Keratinocyte (primary cell): ENCODE measurements around the gene DGKI. TPM values are rescaled to one million over a fixed set of nuclear protein-coding genes. Genes with fewer than 3 reads are reported as not detected.

Experiments
- DNase-seq: peaks from one replicate; pipeline ENCODE4 v3.0.0-alpha.2; 2011; ENCODE audit warnings: low read depth, missing footprints, low spot score
- FAIRE-seq: peaks from 2 replicates; lab custom pipeline; 2011; peaks lifted over from hg19 to GRCh38; lab: Jason Lieb, UNC
- H2AFZ ChIP-seq: 2 replicates; pipeline ENCODE4 v1.6.0; 2012; ENCODE audit warnings: low read length, control low read depth, inconsistent platforms; ENCODE audit not compliant: control insufficient read depth
- H3K27ac ChIP-seq: 2 replicates; pipeline ENCODE4 v1.5.1; 2011; ENCODE audit warnings: low read length; ENCODE audit not compliant: control insufficient read depth, insufficient read depth
- H3K27me3 ChIP-seq: 3 replicates; pipeline ENCODE4 v1.6.0; 2011; ENCODE audit warnings: low read length; ENCODE audit not compliant: control insufficient read depth, insufficient read depth; ENCODE audit errors: extremely low read depth
- H3K36me3 ChIP-seq, 2 experiments: 2 replicates in 1 of 2; 3 replicates in 1 of 2; pipeline ENCODE4 v1.5.1; 2011; ENCODE audit warnings: low read length in 2 of 2, mild to moderate bottlenecking in 1 of 2; ENCODE audit not compliant: control insufficient read depth in 2 of 2, insufficient read depth in 2 of 2; ENCODE audit errors: extremely low read depth in 1 of 2
- H3K4me1 ChIP-seq: 3 replicates; pipeline ENCODE4 v1.5.1; 2011; ENCODE audit warnings: low read length; ENCODE audit not compliant: control insufficient read depth, insufficient read depth; ENCODE audit errors: extremely low read depth
- H3K4me2 ChIP-seq: 3 replicates; pipeline ENCODE4 v1.6.0; 2011; ENCODE audit warnings: low read depth, low read length; ENCODE audit not compliant: control insufficient read depth, insufficient read depth; ENCODE audit errors: extremely low read depth
- H3K4me3 ChIP-seq, 3 experiments: fragments of 200-600 bp in 1 of 3; sonication (generic) in 1 of 3; 2 replicates in 2 of 3; 3 replicates in 1 of 3; pipeline ENCODE4 v1.5.1; 2011 to 2016; ENCODE audit warnings: low read length in 3 of 3, mild to moderate bottlenecking in 3 of 3, control low read depth in 2 of 3, inconsistent platforms in 1 of 3, low read depth in 1 of 3, mixed read lengths in 1 of 3, mixed run types in 1 of 3, moderate library complexity in 1 of 3; ENCODE audit not compliant: control insufficient read depth in 2 of 3, insufficient read depth in 2 of 3; ENCODE audit errors: extremely low read depth in 1 of 3
- H3K79me2 ChIP-seq: 2 replicates; pipeline ENCODE4 v1.6.0; 2012; ENCODE audit warnings: low read length; ENCODE audit not compliant: control insufficient read depth, insufficient read depth
- H3K9ac ChIP-seq: 3 replicates; pipeline ENCODE4 v1.6.0; 2011; ENCODE audit warnings: low read length; ENCODE audit not compliant: control insufficient read depth, insufficient read depth; ENCODE audit errors: extremely low read depth
- H3K9me1 ChIP-seq: 3 replicates; pipeline ENCODE4 v1.6.0; 2011; ENCODE audit warnings: low read length; ENCODE audit not compliant: control insufficient read depth, insufficient read depth; ENCODE audit errors: extremely low read depth
- H3K9me3 ChIP-seq: 2 replicates; pipeline ENCODE4 v1.5.1; 2012; ENCODE audit warnings: low read depth, low read length; ENCODE audit not compliant: control insufficient read depth
- H4K20me1 ChIP-seq: 3 replicates; pipeline ENCODE4 v1.6.0; 2011; ENCODE audit warnings: low read length; ENCODE audit not compliant: control insufficient read depth, insufficient read depth; ENCODE audit errors: extremely low read depth
- CTCF ChIP-seq, 3 experiments: IDR thresholded peaks in 1 of 3; conservative IDR thresholded peaks in 1 of 3; optimal IDR thresholded peaks in 1 of 3; 2 replicates in 2 of 3; 3 replicates in 1 of 3; pipeline versions ENCODE3 to v1.5.1; 2011; ENCODE audit warnings: low read length in 3 of 3, mild to moderate bottlenecking in 3 of 3, moderate library complexity in 2 of 3, control low read depth in 1 of 3, inconsistent platforms in 1 of 3; ENCODE audit not compliant: insufficient read depth in 2 of 3; ENCODE audit errors: extremely low read depth in 1 of 3
- EZH2 ChIP-seq: IDR thresholded peaks from one replicate; pipeline ENCODE4 v1.6.1; 2012; ENCODE audit warnings: inconsistent platforms, mild to moderate bottlenecking, low read length, moderate library complexity
- dilution Hi-C: fragments of 300-500 bp; cut with MboI; formaldehyde crosslinking; loops from one replicate; pipeline ENCODE4 v1.7.0; 2020; ENCODE audit warnings: low sequenced_read_pairs; ENCODE audit not compliant: extremely low pct_ligation_motif_present
- polyA plus RNA-seq, 5 experiments: library from polyadenylated mRNA; depleted of rRNA in 3 of 5; stranded (reverse) in 3 of 5; stranded (forward) in 1 of 5; unstranded in 1 of 5; fragments of >200 nt; gene quantifications; 1 replicate in 1 of 5; 2 replicates in 3 of 5; 3 replicates in 1 of 5; pipeline versions ENCODE4 v1.2.1 to v1.2.3, GENCODE V29; 2011 to 2012; ENCODE audit warnings: missing spikeins in 2 of 5, low read depth in 1 of 5, low replicate concordance in 1 of 5

The DGKI gene
- polyA plus RNA-seq, 1 donor (not counting 4 experiments of a cell fraction or from before 2014, with no cell fraction given) = 0.14 TPM

GRCh38 chr7:137506031-137506430 is 340.7 kb downstream of the DGKI start:
- Histone ChIP-seq H3K4me2 (no peak overlapping the region), H3K4me3 (no peak overlapping the region), H2AFZ (no peak overlapping the region), H3K27ac (no peak overlapping the region), H4K20me1 (no peaks in the 10 kb centered on the region), H3K36me3 (no peaks in the 10 kb centered on the region), H3K27me3 (no peaks in the 10 kb centered on the region), H3K9me1 (no peaks in the 10 kb centered on the region), H3K9me3 (no peaks in the 10 kb centered on the region), H3K79me2 (no peaks in the 10 kb centered on the region), H3K4me1 (peaks cover 9% of the 10 kb centered on the region), H3K9ac (no peak overlapping the region)
- DNase-seq (no peak), FAIRE-seq (no peak)
- dilution Hi-C loops = no loop called here
- TF ChIP-seq CTCF (optimal IDR thresholded peaks at IDR 0.05 in 1 of 3, IDR thresholded peaks at IDR 0.05 in 1 of 3, conservative IDR thresholded peaks at IDR 0.05 in 1 of 3; ENCODE audit: extremely low read depth in 1 of 3, insufficient read depth in 2 of 3, low read length in 3 of 3) (no peak), EZH2 (no peak)

- H3K79me2 ChIP-seq = no peaks in the 10 kb centered on the region
- DNase-seq (no peak), FAIRE-seq (no peak)
- no peaks in the 10 kb centered on the region for H3K9me1 ChIP-seq
- H3K4me2 ChIP-seq = no peak overlapping the region
- no peaks in the 10 kb centered on the region for H3K36me3 ChIP-seq
- no peak overlapping the region for H2AFZ ChIP-seq
- TF ChIP-seq CTCF (optimal IDR thresholded peaks at IDR 0.05 in 1 of 3, IDR thresholded peaks at IDR 0.05 in 1 of 3, conservative IDR thresholded peaks at IDR 0.05 in 1 of 3; ENCODE audit: extremely low read depth in 1 of 3, insufficient read depth in 2 of 3, low read length in 3 of 3) (no peak), EZH2 (no peak)
- no peak overlapping the region for H3K27ac ChIP-seq
- dilution Hi-C loops = no loop called here
- no peaks in the 10 kb centered on the region for H4K20me1 ChIP-seq
- no peaks in the 10 kb centered on the region for H3K9me3 ChIP-seq
- H3K4me1 ChIP-seq = no peaks in the 10 kb centered on the region
- H3K9ac ChIP-seq = no peak overlapping the region
- H3K4me3 ChIP-seq = no peak overlapping the region
- no peaks in the 10 kb centered on the region for H3K27me3 ChIP-seq
Observed at GRCh38 chr7:137501562-137501961, 345.2 kb downstream of the DGKI start.
